HepG2 (cell line): ENCODE measurements around the gene EIF3L. TPM values are rescaled to one million over a fixed set of nuclear protein-coding genes. Genes with fewer than 3 reads are reported as not detected.

Experiments
- DMAP1 ChIP-seq: IDR thresholded peaks from 2 replicates; pipeline ENCODE4 v1.6.1; 2016
- FOXO1 ChIP-seq: sonication (generic); formaldehyde crosslinking; IDR thresholded peaks from 2 replicates; pipeline ENCODE4 v1.4.0; 2020; ENCODE audit warnings: missing genetic modification reagents
- HNF4A ChIP-seq: sonication (generic); formaldehyde crosslinking; IDR thresholded peaks from 2 replicates; pipeline ENCODE4 v1.4.0; 2020; ENCODE audit warnings: missing genetic modification reagents
- HOXA3 ChIP-seq: sonication (generic); formaldehyde crosslinking; IDR thresholded peaks from 2 replicates; pipeline ENCODE4 v1.5.0; 2020; ENCODE audit warnings: missing genetic modification reagents
- MAFK ChIP-seq, 2 experiments: IDR thresholded peaks in 1 of 2; conservative IDR thresholded peaks in 1 of 2; 2 replicates each; pipeline ENCODE4 v1.6.1; 2011; ENCODE audit warnings: improper control_type of control experiment in 2 of 2, low read length in 2 of 2
- PAX8 ChIP-seq: sonication (generic); formaldehyde crosslinking; IDR thresholded peaks from 2 replicates; pipeline ENCODE4 v1.8.0; 2022; ENCODE audit warnings: mild to moderate bottlenecking, missing genetic modification reagents, borderline replicate concordance
- PHF20 ChIP-seq: sonication (generic); formaldehyde crosslinking; IDR thresholded peaks from 2 replicates; pipeline ENCODE4 v1.5.0; 2020; ENCODE audit warnings: mild to moderate bottlenecking, missing genetic modification reagents
- RBFOX2 ChIP-seq: fragments of 200-400 bp; formaldehyde crosslinking; IDR thresholded peaks from 2 replicates; pipeline ENCODE4 v1.6.1; 2017; ENCODE audit warnings: low read depth, mild to moderate bottlenecking, low read length
- SMARCE1 ChIP-seq: fragments of 450-650 bp; IDR thresholded peaks from 2 replicates; pipeline ENCODE4 v1.6.1; 2017; ENCODE audit warnings: borderline replicate concordance
- SP5 ChIP-seq: IDR thresholded peaks from 2 replicates; pipeline ENCODE4 v1.6.1; 2016; ENCODE audit warnings: low read depth, borderline replicate concordance
- TBX2 ChIP-seq: sonication (generic); formaldehyde crosslinking; IDR thresholded peaks from 2 replicates; pipeline ENCODE4 v1.5.0; 2020; ENCODE audit warnings: missing genetic modification reagents, mild to moderate bottlenecking, borderline replicate concordance
- ZNF431 ChIP-seq: sonication (generic); formaldehyde crosslinking; IDR thresholded peaks from 2 replicates; pipeline ENCODE4 v1.9.0; 2022; ENCODE audit warnings: missing genetic modification reagents, low read depth, mild to moderate bottlenecking, borderline replicate concordance
- ZNF546 ChIP-seq: sonication (generic); formaldehyde crosslinking; conservative IDR thresholded peaks from 2 replicates; pipeline ENCODE4 v1.8.1; 2023; ENCODE audit warnings: mild to moderate bottlenecking, missing genetic modification reagents
- ZNF678 ChIP-seq: sonication (generic); formaldehyde crosslinking; IDR thresholded peaks from 2 replicates; pipeline ENCODE4 v1.4.0; 2020; ENCODE audit warnings: mild to moderate bottlenecking, missing genetic modification reagents
- ZNF775 ChIP-seq: sonication (generic); formaldehyde crosslinking; IDR thresholded peaks from 2 replicates; pipeline ENCODE4 v1.4.0; 2020; ENCODE audit warnings: missing genetic modification reagents, mild to moderate bottlenecking, moderate library complexity, borderline replicate concordance
- polyA plus RNA-seq, 8 experiments: library from polyadenylated mRNA; depleted of rRNA in 3 of 8; stranded (reverse) in 7 of 8; unstranded in 1 of 8; fragments of >200 nt; fragmentation: Illumina TruSeq in 4 of 8; extraction: Trizol in 4 of 8; gene quantifications; 2 replicates each; pipeline versions ENCODE4 v1.2.1 to v1.2.3, GENCODE V29; 2011 to 2016; ENCODE audit warnings: low read depth in 4 of 8, missing spikeins in 1 of 8, mixed read lengths in 1 of 8; ENCODE audit not compliant: insufficient read depth in 1 of 8
- total RNA-seq, 5 experiments: library from RNA; depleted of rRNA; stranded (reverse); fragments of >200 nt; fragmentation: Illumina TruSeq; extraction: Trizol; gene quantifications; 2 replicates each; pipeline ENCODE4 v1.2.3, GENCODE V29; 2016; ENCODE audit warnings: low read depth in 1 of 5
- TF ChIP-seq, protein P1 (sequence below): IDR thresholded peaks from 2 replicates; pipeline ENCODE4 v1.6.1; 2012; ENCODE audit warnings: low read length, improper control_type of control experiment
- TF ChIP-seq, protein P2 (sequence below), 2 experiments: sonication (generic) in 1 of 2; formaldehyde crosslinking in 1 of 2; IDR thresholded peaks; 2 replicates each; pipeline versions ENCODE4 v1.6.1 to v1.9.0; 2014 to 2022; ENCODE audit warnings: antibody characterized with exemption in 1 of 2, borderline replicate concordance in 1 of 2, inconsistent platforms in 1 of 2, low read depth in 1 of 2, missing genetic modification reagents in 1 of 2
- TF ChIP-seq, protein P3 (sequence below): sonication (generic); formaldehyde crosslinking; IDR thresholded peaks from 2 replicates; pipeline ENCODE4 v1.4.0; 2020; ENCODE audit warnings: missing genetic modification reagents

Gene EIF3L
- total and polyA plus RNA-seq, 2 of the 13 experiments (the other 11 are each of a cell fraction or from before 2014, with no cell fraction given): 514 to 793 TPM

GRCh38 chr22:37843741-37844089 is 5.5 kb upstream of the EIF3L start (continued):
- no peak for TF ChIP-seq PHF20
- no peak for TF ChIP-seq SP5 (CRISPR knock-in tag)
- TF ChIP-seq, protein P1, sequence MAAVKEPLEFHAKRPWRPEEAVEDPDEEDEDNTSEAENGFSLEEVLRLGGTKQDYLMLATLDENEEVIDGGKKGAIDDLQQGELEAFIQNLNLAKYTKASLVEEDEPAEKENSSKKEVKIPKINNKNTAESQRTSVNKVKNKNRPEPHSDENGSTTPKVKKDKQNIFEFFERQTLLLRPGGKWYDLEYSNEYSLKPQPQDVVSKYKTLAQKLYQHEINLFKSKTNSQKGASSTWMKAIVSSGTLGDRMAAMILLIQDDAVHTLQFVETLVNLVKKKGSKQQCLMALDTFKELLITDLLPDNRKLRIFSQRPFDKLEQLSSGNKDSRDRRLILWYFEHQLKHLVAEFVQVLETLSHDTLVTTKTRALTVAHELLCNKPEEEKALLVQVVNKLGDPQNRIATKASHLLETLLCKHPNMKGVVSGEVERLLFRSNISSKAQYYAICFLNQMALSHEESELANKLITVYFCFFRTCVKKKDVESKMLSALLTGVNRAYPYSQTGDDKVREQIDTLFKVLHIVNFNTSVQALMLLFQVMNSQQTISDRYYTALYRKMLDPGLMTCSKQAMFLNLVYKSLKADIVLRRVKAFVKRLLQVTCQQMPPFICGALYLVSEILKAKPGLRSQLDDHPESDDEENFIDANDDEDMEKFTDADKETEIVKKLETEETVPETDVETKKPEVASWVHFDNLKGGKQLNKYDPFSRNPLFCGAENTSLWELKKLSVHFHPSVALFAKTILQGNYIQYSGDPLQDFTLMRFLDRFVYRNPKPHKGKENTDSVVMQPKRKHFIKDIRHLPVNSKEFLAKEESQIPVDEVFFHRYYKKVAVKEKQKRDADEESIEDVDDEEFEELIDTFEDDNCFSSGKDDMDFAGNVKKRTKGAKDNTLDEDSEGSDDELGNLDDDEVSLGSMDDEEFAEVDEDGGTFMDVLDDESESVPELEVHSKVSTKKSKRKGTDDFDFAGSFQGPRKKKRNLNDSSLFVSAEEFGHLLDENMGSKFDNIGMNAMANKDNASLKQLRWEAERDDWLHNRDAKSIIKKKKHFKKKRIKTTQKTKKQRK: no peak
- no peak for TF ChIP-seq TBX2
- TF ChIP-seq RBFOX2: no peak
- no peak for TF ChIP-seq HNF4A (CRISPR knock-in tag)
- TF ChIP-seq, protein P2, sequence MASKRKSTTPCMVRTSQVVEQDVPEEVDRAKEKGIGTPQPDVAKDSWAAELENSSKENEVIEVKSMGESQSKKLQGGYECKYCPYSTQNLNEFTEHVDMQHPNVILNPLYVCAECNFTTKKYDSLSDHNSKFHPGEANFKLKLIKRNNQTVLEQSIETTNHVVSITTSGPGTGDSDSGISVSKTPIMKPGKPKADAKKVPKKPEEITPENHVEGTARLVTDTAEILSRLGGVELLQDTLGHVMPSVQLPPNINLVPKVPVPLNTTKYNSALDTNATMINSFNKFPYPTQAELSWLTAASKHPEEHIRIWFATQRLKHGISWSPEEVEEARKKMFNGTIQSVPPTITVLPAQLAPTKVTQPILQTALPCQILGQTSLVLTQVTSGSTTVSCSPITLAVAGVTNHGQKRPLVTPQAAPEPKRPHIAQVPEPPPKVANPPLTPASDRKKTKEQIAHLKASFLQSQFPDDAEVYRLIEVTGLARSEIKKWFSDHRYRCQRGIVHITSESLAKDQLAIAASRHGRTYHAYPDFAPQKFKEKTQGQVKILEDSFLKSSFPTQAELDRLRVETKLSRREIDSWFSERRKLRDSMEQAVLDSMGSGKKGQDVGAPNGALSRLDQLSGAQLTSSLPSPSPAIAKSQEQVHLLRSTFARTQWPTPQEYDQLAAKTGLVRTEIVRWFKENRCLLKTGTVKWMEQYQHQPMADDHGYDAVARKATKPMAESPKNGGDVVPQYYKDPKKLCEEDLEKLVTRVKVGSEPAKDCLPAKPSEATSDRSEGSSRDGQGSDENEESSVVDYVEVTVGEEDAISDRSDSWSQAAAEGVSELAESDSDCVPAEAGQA (IDR thresholded peaks at IDR 0.05; ENCODE audit: low read depth): no peak
- TF ChIP-seq, protein P2 (CRISPR knock-in tag; IDR thresholded peaks at IDR 0.05; ENCODE audit: borderline replicate concordance): no peak
- TF ChIP-seq MAFK (conservative IDR thresholded peaks at IDR 0.05 in 1 of 2, IDR thresholded peaks at IDR 0.05 in 1 of 2; ENCODE audit: low read length in 2 of 2): no peak
- 0 out of 2 replicates have a peak, but pooled peaks have one; percentile 49 for TF ChIP-seq ZNF431 (CRISPR knock-in tag)
- TF ChIP-seq HOXA3: peak; percentile 25; the same call in 1 of the 2 replicates
- TF ChIP-seq FOXO1 (CRISPR knock-in tag): 0 out of 2 replicates have a peak, but pooled peaks have one; percentile 24
- TF ChIP-seq ZNF546: no peak
- TF ChIP-seq, protein P3, sequence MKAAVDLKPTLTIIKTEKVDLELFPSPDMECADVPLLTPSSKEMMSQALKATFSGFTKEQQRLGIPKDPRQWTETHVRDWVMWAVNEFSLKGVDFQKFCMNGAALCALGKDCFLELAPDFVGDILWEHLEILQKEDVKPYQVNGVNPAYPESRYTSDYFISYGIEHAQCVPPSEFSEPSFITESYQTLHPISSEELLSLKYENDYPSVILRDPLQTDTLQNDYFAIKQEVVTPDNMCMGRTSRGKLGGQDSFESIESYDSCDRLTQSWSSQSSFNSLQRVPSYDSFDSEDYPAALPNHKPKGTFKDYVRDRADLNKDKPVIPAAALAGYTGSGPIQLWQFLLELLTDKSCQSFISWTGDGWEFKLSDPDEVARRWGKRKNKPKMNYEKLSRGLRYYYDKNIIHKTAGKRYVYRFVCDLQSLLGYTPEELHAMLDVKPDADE (CRISPR knock-in tag): no peak
- TF ChIP-seq ZNF775 (CRISPR knock-in tag): no peak
- no peak for TF ChIP-seq ZNF678 (CRISPR knock-in tag)
- TF ChIP-seq DMAP1: peak; percentile 8; the same call in 1 of the 2 replicates
- TF ChIP-seq SMARCE1: no peak
- TF ChIP-seq PAX8 (CRISPR knock-in tag): no peak
